ENCODE measurements around the gene TRIM47. TPM values are rescaled to one million over a fixed set of nuclear protein-coding genes. Genes with fewer than 3 reads are reported as not detected.

Gene TRIM47
- total RNA-seq, 1 experiment from 2014 or later = 6.9 TPM

DNA sequence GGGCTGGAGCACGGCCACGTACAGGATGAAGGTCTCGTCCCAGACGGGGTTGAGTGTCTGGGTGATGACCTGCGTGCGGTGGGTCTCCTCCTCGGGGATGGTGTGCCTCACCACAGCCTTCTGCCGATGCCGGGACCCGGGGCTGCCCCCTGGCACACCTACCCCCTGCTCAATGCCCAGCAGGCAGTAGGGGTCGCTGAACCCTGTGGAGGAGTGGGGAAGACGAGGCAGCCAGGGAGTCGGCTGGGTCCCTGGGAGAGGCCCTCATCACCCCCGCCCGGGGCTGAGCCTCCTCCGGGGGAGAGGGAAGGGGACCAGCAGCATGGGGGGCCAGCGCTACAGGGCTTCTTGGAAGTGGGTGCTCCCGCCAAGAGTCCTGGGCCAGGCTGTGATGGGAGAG, 36.0 kb downstream of the TRIM47 start:
- no peaks in the 10 kb centered on the region for H3K23me2 ChIP-seq (ENCODE audit: insufficient read length, low read depth, low read length, poor library complexity, severe bottlenecking)
- no peak overlapping the region for H3K27ac ChIP-seq (ENCODE audit: insufficient read length, low read depth, low read length)
- no peaks in the 10 kb centered on the region for H3K9me3 ChIP-seq (ENCODE audit: control insufficient read depth, low read depth, low read length)
- Mint-ChIP-seq H3K27ac (no peak overlapping the region), H3K4me3 (no peak overlapping the region), H3K27me3 (ENCODE audit: low read depth) (no peaks in the 10 kb centered on the region), H3K36me3 (ENCODE audit: insufficient read depth in 1 of 3, low read depth in 3 of 3) (peaks cover 5 to 20% (median 19%) of the 10 kb centered on the region in 3 experiments; a peak in 6 of 7 replicates), H3K9me3 (no peaks in the 10 kb centered on the region), H3K4me1 (peaks cover 5 to 17% of the 10 kb centered on the region in 2 experiments; a peak in 3 of 4 replicates)
- no peak overlapping the region for H2BK12ac ChIP-seq (ENCODE audit: insufficient read length, low read depth, low read length)
- H3K79me2 ChIP-seq (ENCODE audit: insufficient read depth, low read length) = no peaks in the 10 kb centered on the region
- H4K91ac ChIP-seq (ENCODE audit: insufficient read length, low read depth, low read length) = no peak overlapping the region
- no peak overlapping the region for H4K8ac ChIP-seq (replicated peaks; ENCODE audit: insufficient read length, low read depth, low read length)
- no peak overlapping the region for H2BK5ac ChIP-seq (ENCODE audit: insufficient read length, low read length)
- peaks cover under 1% of the 10 kb centered on the region for H4K20me1 ChIP-seq (ENCODE audit: control insufficient read depth, insufficient read depth, insufficient read length)
- no peak overlapping the region for H2BK15ac ChIP-seq (ENCODE audit: low read depth, low read length)
- no peaks in the 10 kb centered on the region for H3K27me3 ChIP-seq (ENCODE audit: insufficient read depth, low read length)
- H3K23ac ChIP-seq (ENCODE audit: insufficient read length, low read depth, low read length) = no peak overlapping the region
- no peak overlapping the region for H2AFZ ChIP-seq (ENCODE audit: low read length)
- H2BK120ac ChIP-seq (ENCODE audit: low read depth, low read length, poor library complexity, severe bottlenecking) = no peak overlapping the region
- DNase-seq = no peak
- H2AK5ac ChIP-seq (ENCODE audit: insufficient read length, low read length) = no peak overlapping the region
- H3K79me1 ChIP-seq (ENCODE audit: insufficient read depth, low read depth, low read length, poor library complexity, severe bottlenecking) = no peaks in the 10 kb centered on the region
- no CpG with 5 or more reads among the region's 18 CpGs for WGBS (ENCODE audit: extremely low coverage, insufficient read length, low lambda C conversion rate)
- no peak overlapping the region for H3T11ph ChIP-seq (ENCODE audit: low read length)
- H4K5ac ChIP-seq (ENCODE audit: insufficient read length, low read depth, low read length) = no peak overlapping the region
- no peak overlapping the region for H3K9ac ChIP-seq (ENCODE audit: extremely low read depth, insufficient read length, low read length)
- no peak overlapping the region for H3K4ac ChIP-seq (ENCODE audit: low read depth, low read length)
- H3K14ac ChIP-seq (ENCODE audit: insufficient read depth, low read length) = no peak overlapping the region
- no peak overlapping the region for H3K4me2 ChIP-seq (ENCODE audit: insufficient read depth, insufficient read length, low read length)
- no peak overlapping the region for H3K56ac ChIP-seq (ENCODE audit: insufficient read length, low read depth, low read length)
- TF ChIP-seq, protein P1, sequence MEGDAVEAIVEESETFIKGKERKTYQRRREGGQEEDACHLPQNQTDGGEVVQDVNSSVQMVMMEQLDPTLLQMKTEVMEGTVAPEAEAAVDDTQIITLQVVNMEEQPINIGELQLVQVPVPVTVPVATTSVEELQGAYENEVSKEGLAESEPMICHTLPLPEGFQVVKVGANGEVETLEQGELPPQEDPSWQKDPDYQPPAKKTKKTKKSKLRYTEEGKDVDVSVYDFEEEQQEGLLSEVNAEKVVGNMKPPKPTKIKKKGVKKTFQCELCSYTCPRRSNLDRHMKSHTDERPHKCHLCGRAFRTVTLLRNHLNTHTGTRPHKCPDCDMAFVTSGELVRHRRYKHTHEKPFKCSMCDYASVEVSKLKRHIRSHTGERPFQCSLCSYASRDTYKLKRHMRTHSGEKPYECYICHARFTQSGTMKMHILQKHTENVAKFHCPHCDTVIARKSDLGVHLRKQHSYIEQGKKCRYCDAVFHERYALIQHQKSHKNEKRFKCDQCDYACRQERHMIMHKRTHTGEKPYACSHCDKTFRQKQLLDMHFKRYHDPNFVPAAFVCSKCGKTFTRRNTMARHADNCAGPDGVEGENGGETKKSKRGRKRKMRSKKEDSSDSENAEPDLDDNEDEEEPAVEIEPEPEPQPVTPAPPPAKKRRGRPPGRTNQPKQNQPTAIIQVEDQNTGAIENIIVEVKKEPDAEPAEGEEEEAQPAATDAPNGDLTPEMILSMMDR (conservative IDR thresholded peaks at IDR 0.05) = no peak
- no peak overlapping the region for H2BK20ac ChIP-seq (ENCODE audit: low read depth, low read length, poor library complexity, severe bottlenecking)
- H3K18ac ChIP-seq (ENCODE audit: insufficient read length, low read depth, low read length) = no peak overlapping the region
- no peaks in the 10 kb centered on the region for H3K4me1 ChIP-seq (ENCODE audit: insufficient read depth, low read length)

All from H9 (cell line).